Suprapubic skin (tissue), 4 donors: ENCODE results near the gene RTN4R.

Source experiments
- CTCF ChIP-seq, 2 donors: fragments of 200-600 bp in 1 of 2; fragments of 450-650 bp in 1 of 2; sonication (generic) in 1 of 2; IDR thresholded peaks; one replicate each; pipeline ENCODE4 v1.5.1; 2016 to 2019; ENCODE audit warnings: antibody characterized with exemption in 2 of 2, mild to moderate bottlenecking in 1 of 2, moderate library complexity in 1 of 2
- EP300 ChIP-seq: sonication (generic); formaldehyde crosslinking; IDR thresholded peaks from one replicate; pipeline ENCODE4 v1.6.1; 2017; ENCODE audit warnings: antibody characterized with exemption
- POLR2A ChIP-seq, 2 donors: fragments of 450-650 bp; IDR thresholded peaks; one replicate each; pipeline ENCODE4 v1.6.1; 2017; ENCODE audit warnings: antibody characterized with exemption in 2 of 2, mild to moderate bottlenecking in 2 of 2, moderate library complexity in 2 of 2
- POLR2AphosphoS5 ChIP-seq, 3 donors: sonication (generic); formaldehyde crosslinking; IDR thresholded peaks; one replicate each; pipeline ENCODE4 v1.6.1; 2017; ENCODE audit warnings: antibody characterized with exemption in 3 of 3

- TF ChIP-seq POLR2AphosphoS5 (IDR thresholded peaks at IDR 0.05) (no peak), CTCF (IDR thresholded peaks at IDR 0.05) (no peak), POLR2A (IDR thresholded peaks at IDR 0.05) (no peak), EP300 (no peak)
These were observed 24.0 kb upstream of the RTN4R start for GRCh38 chr22:20292108-20292507.
